CD14-positive monocyte (primary cell): ENCODE measurements around the gene ANKLE2. TPM values are rescaled to one million over a fixed set of nuclear protein-coding genes. Genes with fewer than 3 reads are reported as not detected.

Source experiments
- DNase-seq, 3 donors: peaks; one replicate each; pipeline ENCODE4 v3.0.0-alpha.2; 2011 to 2022
- H2AFZ ChIP-seq: 2 replicates; pipeline ENCODE4 v1.6.0; 2012; ENCODE audit warnings: mild to moderate bottlenecking, low read depth, low read length, inconsistent platforms; ENCODE audit not compliant: insufficient read depth, poor library complexity, severe bottlenecking
- H3K27ac ChIP-seq, 2 donors: 1 replicate in 1 of 2; 2 replicates in 1 of 2; pipeline ENCODE4 v1.5.1; 2012 to 2013; ENCODE audit warnings: low read length in 2 of 2, control low read depth in 1 of 2, inconsistent platforms in 1 of 2, low read depth in 1 of 2, mild to moderate bottlenecking in 1 of 2
- H3K27me3 ChIP-seq, 2 donors: one replicate each; pipeline versions ENCODE4 v1.6.0 to v1.6.1; 2011 to 2013; ENCODE audit warnings: low read length in 2 of 2; ENCODE audit not compliant: control insufficient read depth in 2 of 2, insufficient read depth in 2 of 2
- H3K36me3 ChIP-seq, 2 donors: replicated peaks in 1 of 2; 1 replicate in 1 of 2; 2 replicates in 1 of 2; pipeline versions ENCODE4 v1.5.1 to v1.6.1; 2012 to 2013; ENCODE audit warnings: low read length in 2 of 2, control low read depth in 1 of 2, inconsistent platforms in 1 of 2, mild to moderate bottlenecking in 1 of 2; ENCODE audit not compliant: insufficient read depth in 2 of 2, control insufficient read depth in 1 of 2
- H3K4me1 ChIP-seq, 2 donors: 1 replicate in 1 of 2; 2 replicates in 1 of 2; pipeline versions ENCODE4 v1.5.1 to v1.6.1; 2012 to 2013; ENCODE audit warnings: low read length in 2 of 2, control low read depth in 1 of 2, inconsistent platforms in 1 of 2, mild to moderate bottlenecking in 1 of 2, moderate library complexity in 1 of 2; ENCODE audit not compliant: insufficient read depth in 2 of 2, control insufficient read depth in 1 of 2
- H3K4me2 ChIP-seq: replicated peaks from 2 replicates; pipeline ENCODE3; 2012; ENCODE audit warnings: low read length, moderate library complexity, mild to moderate bottlenecking; ENCODE audit not compliant: poor library complexity, severe bottlenecking; ENCODE audit errors: extremely low read depth
- H3K4me3 ChIP-seq, 3 experiments: fragments of 200-600 bp in 1 of 3; sonication (generic) in 1 of 3; replicated peaks in 1 of 3; 1 replicate in 2 of 3; 2 replicates in 1 of 3; pipeline ENCODE4 v1.5.1; 2011 to 2013; ENCODE audit warnings: low read length in 3 of 3, mild to moderate bottlenecking in 3 of 3, control low read depth in 2 of 3, low read depth in 2 of 3, inconsistent platforms in 1 of 3, moderate library complexity in 1 of 3
- H3K79me2 ChIP-seq: 2 replicates; pipeline ENCODE4 v1.6.0; 2012; ENCODE audit warnings: mild to moderate bottlenecking, control low read depth, inconsistent platforms, low read length, moderate library complexity; ENCODE audit not compliant: insufficient read depth
- H3K9ac ChIP-seq: 2 replicates; pipeline ENCODE4 v1.6.0; 2017; ENCODE audit warnings: low read length, mild to moderate bottlenecking; ENCODE audit not compliant: insufficient read depth, poor library complexity, severe bottlenecking
- H3K9me3 ChIP-seq, 2 donors: replicated peaks in 1 of 2; 1 replicate in 1 of 2; 2 replicates in 1 of 2; pipeline versions ENCODE4 v1.5.1 to v1.6.1; 2012 to 2013; ENCODE audit warnings: low read length in 2 of 2, control low read depth in 1 of 2; ENCODE audit not compliant: control insufficient read depth in 1 of 2, insufficient read depth in 1 of 2
- H4K20me1 ChIP-seq: 2 replicates; pipeline ENCODE4 v1.6.0; 2012; ENCODE audit warnings: mild to moderate bottlenecking, low read length, control low read depth, moderate library complexity; ENCODE audit not compliant: insufficient read depth
- H3K27ac Mint-ChIP-seq, 7 donors: one replicate each; pipeline ENCODE4 v1.8.0; 2020; ENCODE audit warnings: mild to moderate bottlenecking in 7 of 7, mixed read lengths in 7 of 7, moderate library complexity in 6 of 7, inconsistent platforms in 2 of 7
- H3K27me3 Mint-ChIP-seq, 3 donors: one replicate each; pipeline ENCODE4 v1.8.0; 2021 to 2022; ENCODE audit warnings: low read depth in 3 of 3, mild to moderate bottlenecking in 3 of 3, mixed read lengths in 3 of 3, moderate library complexity in 3 of 3, inconsistent platforms in 1 of 3
- H3K36me3 Mint-ChIP-seq, 2 donors: one replicate each; pipeline ENCODE4 v1.8.0; 2020; ENCODE audit warnings: mixed read lengths in 2 of 2, inconsistent platforms in 1 of 2, mild to moderate bottlenecking in 1 of 2
- H3K4me1 Mint-ChIP-seq: one replicate; pipeline ENCODE4 v1.8.0; 2020; ENCODE audit warnings: mild to moderate bottlenecking, mixed read lengths
- H3K4me3 Mint-ChIP-seq, 2 donors: one replicate each; pipeline ENCODE4 v1.8.0; 2020; ENCODE audit warnings: mild to moderate bottlenecking in 2 of 2, mixed read lengths in 2 of 2, moderate library complexity in 1 of 2
- H3K9me3 Mint-ChIP-seq, 7 donors: one replicate each; pipeline ENCODE4 v1.8.0; 2020 to 2022; ENCODE audit warnings: mixed read lengths in 7 of 7, mild to moderate bottlenecking in 6 of 7, moderate library complexity in 6 of 7, inconsistent platforms in 2 of 7
- CTCF ChIP-seq: fragments of 200-600 bp; IDR thresholded peaks from one replicate; pipeline ENCODE4 v1.8.0; 2022; ENCODE audit warnings: antibody characterized with exemption, mild to moderate bottlenecking
- WGBS: methylation state at CpG from one replicate; pipeline ENCODE4 v1.1.5; 2013; ENCODE audit warnings: missing lambda C conversion rate; ENCODE audit not compliant: insufficient coverage; 5-methylcytosine and 5-hydroxymethylcytosine counted together
- intact Hi-C, 2 donors: fragments of 100-400 bp; cut with micrococcal nuclease; formaldehyde crosslinking; loops; one replicate each; pipeline versions ENCODE4 v1.15.0 to v1.15.1; 2023
- polyA plus RNA-seq, 3 donors: library from polyadenylated mRNA; depleted of rRNA in 1 of 3; unstranded in 2 of 3; stranded (reverse) in 1 of 3; fragments of 300-500 nt in 2 of 3; fragments of >200 nt in 1 of 3; fragmentation: Illumina TruSeq in 2 of 3; gene quantifications; 1 replicate in 2 of 3; 2 replicates in 1 of 3; pipeline ENCODE4 v1.2.3, GENCODE V29; 2012 to 2021

ANKLE2 gene
- polyA plus RNA-seq, 3 donors, result 10.1 to 88.4 (median 15.0) TPM

DNA sequence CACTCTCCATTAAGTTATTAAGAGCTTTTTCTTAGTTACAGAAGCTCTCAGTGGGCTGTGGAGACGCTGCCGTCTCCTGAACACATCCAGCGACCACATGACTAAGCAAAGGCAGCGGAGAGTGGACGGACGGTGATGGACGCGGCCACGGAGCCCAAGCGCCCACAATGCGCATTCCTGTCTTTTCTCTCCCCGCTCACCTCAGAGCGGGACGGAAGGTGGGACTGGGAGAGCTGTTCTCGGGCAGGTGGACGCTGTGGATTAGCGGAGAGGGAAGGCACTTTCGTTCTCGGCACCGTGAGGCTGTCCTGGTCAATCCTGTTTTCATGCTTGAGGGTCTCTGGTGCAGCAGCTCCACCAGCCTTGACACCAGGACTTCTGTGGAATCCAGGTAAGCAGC is 2.6 kb upstream of the ANKLE2 start:
- no peak overlapping the region for H3K9ac ChIP-seq
- no peak overlapping the region for H3K4me3 Mint-ChIP-seq
- intact Hi-C loops, result loop anchor here (5.0 to 10.0 kb wide), 3 partner anchors 52 to 121 kb away; partner anchors contain the start of genes CHFR (in 1 of the 2), GOLGA3 (in 1 of the 2) and PGAM5 (in 1 of the 2)
- peaks cover 0 to under 1% of the 10 kb centered on the region in 2 donors for H3K36me3 ChIP-seq
- H3K36me3 Mint-ChIP-seq, result peaks cover 3 to 4% of the 10 kb centered on the region in 2 donors
- no peaks in the 10 kb centered on the region for H3K9me3 ChIP-seq
- no peak overlapping the region for H3K27ac ChIP-seq
- no peak for TF ChIP-seq CTCF
- H3K4me2 ChIP-seq, result no peak overlapping the region
- peaks cover 14% of the 10 kb centered on the region for H4K20me1 ChIP-seq
- no peak overlapping the region for H2AFZ ChIP-seq
- peaks cover 57 to 69% of the 10 kb centered on the region in 2 donors for H3K4me1 ChIP-seq
- H3K79me2 ChIP-seq, result peaks cover 43% of the 10 kb centered on the region
- no peaks in the 10 kb centered on the region for H3K27me3 ChIP-seq
- no peak overlapping the region for H3K4me3 ChIP-seq
- H3K27ac Mint-ChIP-seq, result no peak overlapping the region
- H3K27me3 Mint-ChIP-seq, result peaks cover 0 to 2% (median 0%) of the 10 kb centered on the region in 3 donors
- WGBS, result 97% methylated on average over 20 of the region's 20 CpGs
- no peak for DNase-seq
- H3K4me1 Mint-ChIP-seq, result peaks cover 58% of the 10 kb centered on the region
- peaks cover 0 to 2% (median 0%) of the 10 kb centered on the region in 7 donors for H3K9me3 Mint-ChIP-seq

DNA sequence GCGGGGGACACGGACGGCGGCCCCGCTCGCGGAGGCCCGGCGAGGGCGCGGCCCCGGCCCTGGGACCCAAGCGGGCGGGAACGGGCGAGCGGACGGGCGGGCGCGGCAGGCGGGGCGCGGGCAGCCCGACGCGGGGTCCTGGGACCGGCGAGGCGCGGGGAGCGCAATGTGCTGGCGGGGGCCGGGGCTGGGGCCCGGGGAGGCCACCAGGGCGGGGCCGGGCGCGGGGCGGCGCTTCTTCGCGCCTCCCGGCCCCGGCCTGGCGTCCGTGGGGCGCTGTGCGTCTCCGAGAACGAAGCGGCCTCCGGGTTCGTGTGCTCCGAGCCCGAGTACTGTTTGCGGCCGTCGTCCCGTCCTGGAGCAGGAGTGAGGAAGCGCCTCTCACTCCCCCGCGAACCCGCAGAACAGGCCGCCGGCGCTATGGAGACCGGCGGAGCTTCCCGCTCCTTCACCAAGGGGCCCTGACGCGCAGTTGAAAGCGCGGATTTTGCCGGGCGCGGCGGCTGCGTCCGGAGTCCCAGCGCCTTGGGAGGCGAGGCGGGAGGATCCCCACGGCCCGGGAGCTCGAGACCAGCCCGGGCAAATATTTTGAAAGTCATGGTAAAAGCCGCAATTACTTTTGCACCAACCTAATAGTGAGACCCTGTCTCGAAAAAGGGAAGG is 420 bp upstream of the ANKLE2 start:
- Histone ChIP-seq H3K36me3 (peaks cover 5 to 21% of the 10 kb centered on the region in 2 donors), H3K4me3 (peak overlapping the region; percentile 60 to 84 (median 78)), H3K79me2 (peaks cover 57% of the 10 kb centered on the region), H3K9ac (peak overlapping the region; percentile 88), H3K9me3 (no peaks in the 10 kb centered on the region), H3K27ac (peak overlapping the region; percentile 85 to 91), H3K4me2 (peak overlapping the region; percentile 88), H3K27me3 (no peaks in the 10 kb centered on the region), H4K20me1 (peaks cover 31% of the 10 kb centered on the region), H2AFZ (peak overlapping the region; percentile 87), H3K4me1 (peaks cover 35 to 47% of the 10 kb centered on the region in 2 donors)
- peak; percentile 25 for TF ChIP-seq CTCF
- peaks cover 7 to 19% of the 10 kb centered on the region in 2 donors for H3K36me3 Mint-ChIP-seq
- peaks cover 38% of the 10 kb centered on the region for H3K4me1 Mint-ChIP-seq
- peak overlapping the region; percentile 81 to 94 (median 89) for H3K27ac Mint-ChIP-seq
- peaks cover 0 to 2% (median 0%) of the 10 kb centered on the region in 3 donors for H3K27me3 Mint-ChIP-seq
- peak; percentile 79 to 88 (median 84) for DNase-seq
- peak overlapping the region; percentile 76 to 88 for H3K4me3 Mint-ChIP-seq
- intact Hi-C loops, result loop anchor here (5.0 to 10.0 kb wide), 3 partner anchors 50 to 123 kb away; partner anchors contain the start of genes CHFR (in 1 of the 2), GOLGA3 (in 1 of the 2) and PGAM5 (in 1 of the 2)
- 0% methylated on average over 84 of the region's 89 CpGs for WGBS
- H3K9me3 Mint-ChIP-seq, result peaks cover 0 to 2% (median 0%) of the 10 kb centered on the region in 7 donors
